ENCODE results near the gene KCNH4.

DNA sequence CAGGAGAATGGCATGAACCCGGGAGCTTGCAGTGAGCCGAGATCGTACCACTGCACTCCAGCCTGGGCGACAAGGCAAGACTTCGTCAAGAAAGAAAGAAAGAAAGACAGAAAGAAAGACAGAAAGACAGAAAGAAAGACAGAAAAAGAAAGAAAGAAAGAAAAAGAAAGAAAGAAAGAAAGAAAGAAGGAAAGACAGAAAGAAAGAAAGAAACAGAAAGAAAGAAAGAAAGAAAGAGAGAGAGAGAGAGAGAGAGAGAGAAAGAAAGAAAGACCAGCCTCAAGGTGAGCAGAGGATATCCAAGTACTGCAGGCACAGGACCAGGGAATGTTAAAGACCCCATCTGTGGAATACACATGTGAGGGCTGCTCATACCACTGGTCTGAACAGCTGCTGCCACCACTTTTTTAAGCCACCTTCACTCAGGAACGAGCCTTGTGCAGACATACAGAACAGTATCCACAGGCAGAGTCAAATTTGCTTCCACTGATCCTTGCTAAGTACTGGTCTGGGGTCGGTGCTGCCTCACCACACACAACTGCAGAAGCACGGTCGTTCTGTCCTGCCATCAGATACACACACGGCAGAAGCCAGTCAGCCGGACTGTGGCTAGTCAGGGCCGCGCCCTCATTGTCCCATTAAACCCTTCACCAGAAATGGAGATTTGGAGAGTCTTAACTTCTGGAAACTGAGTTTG lies 33.9 kb downstream of the KCNH4 start:
- TF ChIP-seq, protein P1, sequence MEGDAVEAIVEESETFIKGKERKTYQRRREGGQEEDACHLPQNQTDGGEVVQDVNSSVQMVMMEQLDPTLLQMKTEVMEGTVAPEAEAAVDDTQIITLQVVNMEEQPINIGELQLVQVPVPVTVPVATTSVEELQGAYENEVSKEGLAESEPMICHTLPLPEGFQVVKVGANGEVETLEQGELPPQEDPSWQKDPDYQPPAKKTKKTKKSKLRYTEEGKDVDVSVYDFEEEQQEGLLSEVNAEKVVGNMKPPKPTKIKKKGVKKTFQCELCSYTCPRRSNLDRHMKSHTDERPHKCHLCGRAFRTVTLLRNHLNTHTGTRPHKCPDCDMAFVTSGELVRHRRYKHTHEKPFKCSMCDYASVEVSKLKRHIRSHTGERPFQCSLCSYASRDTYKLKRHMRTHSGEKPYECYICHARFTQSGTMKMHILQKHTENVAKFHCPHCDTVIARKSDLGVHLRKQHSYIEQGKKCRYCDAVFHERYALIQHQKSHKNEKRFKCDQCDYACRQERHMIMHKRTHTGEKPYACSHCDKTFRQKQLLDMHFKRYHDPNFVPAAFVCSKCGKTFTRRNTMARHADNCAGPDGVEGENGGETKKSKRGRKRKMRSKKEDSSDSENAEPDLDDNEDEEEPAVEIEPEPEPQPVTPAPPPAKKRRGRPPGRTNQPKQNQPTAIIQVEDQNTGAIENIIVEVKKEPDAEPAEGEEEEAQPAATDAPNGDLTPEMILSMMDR (IDR thresholded peaks at IDR 0.05), result no peak
- TF ChIP-seq POLR2A (IDR thresholded peaks at IDR 0.05) (no peak), POLR2AphosphoS5 (IDR thresholded peaks at IDR 0.05) (no peak)
